Ishikawa (cell line): Measurements from ENCODE around the gene BCAT1.

Experiments
- CEBPB ChIP-seq: IDR thresholded peaks from 2 replicates; pipeline ENCODE4 v1.6.1; 2012
- CREB1 ChIP-seq: IDR thresholded peaks from 2 replicates; pipeline ENCODE4 v1.6.1; 2012; ENCODE audit warnings: low read depth
- EGR1 ChIP-seq: IDR thresholded peaks from 2 replicates; pipeline ENCODE4 v1.6.1; 2012
- EP300 ChIP-seq: IDR thresholded peaks from 2 replicates; pipeline ENCODE4 v1.6.1; 2012; ENCODE audit warnings: borderline replicate concordance
- FOXM1 ChIP-seq: IDR thresholded peaks from 2 replicates; pipeline ENCODE4 v1.6.1; 2012; ENCODE audit warnings: low read depth, borderline replicate concordance
- NFIC ChIP-seq: IDR thresholded peaks from 2 replicates; pipeline ENCODE4 v1.6.1; 2012
- RAD21 ChIP-seq: IDR thresholded peaks from 2 replicates; pipeline ENCODE4 v1.6.1; 2012; ENCODE audit warnings: low read depth
- TAF1 ChIP-seq: IDR thresholded peaks from 2 replicates; pipeline ENCODE4 v1.6.1; 2012; ENCODE audit warnings: low read depth, mild to moderate bottlenecking
- TCF12 ChIP-seq: IDR thresholded peaks from 2 replicates; pipeline ENCODE4 v1.6.1; 2012; ENCODE audit warnings: low read depth
- TEAD4 ChIP-seq: IDR thresholded peaks from 2 replicates; pipeline ENCODE4 v1.6.1; 2012
- YY1 ChIP-seq: IDR thresholded peaks from 2 replicates; pipeline ENCODE4 v1.6.1; 2012; ENCODE audit warnings: low read depth
- ZBTB7A ChIP-seq: IDR thresholded peaks from 2 replicates; pipeline ENCODE4 v1.6.1; 2012; ENCODE audit warnings: low read depth
- TF ChIP-seq, protein P1 (sequence below): IDR thresholded peaks from 2 replicates; pipeline ENCODE4 v1.6.1; 2012
- TF ChIP-seq, protein P2 (sequence below): IDR thresholded peaks from 2 replicates; pipeline ENCODE4 v1.6.1; 2012
- TF ChIP-seq, protein P3 (sequence below): IDR thresholded peaks from 2 replicates; pipeline ENCODE4 v1.6.1; 2012; ENCODE audit warnings: low read depth, mild to moderate bottlenecking

The BCAT1 gene

DNA sequence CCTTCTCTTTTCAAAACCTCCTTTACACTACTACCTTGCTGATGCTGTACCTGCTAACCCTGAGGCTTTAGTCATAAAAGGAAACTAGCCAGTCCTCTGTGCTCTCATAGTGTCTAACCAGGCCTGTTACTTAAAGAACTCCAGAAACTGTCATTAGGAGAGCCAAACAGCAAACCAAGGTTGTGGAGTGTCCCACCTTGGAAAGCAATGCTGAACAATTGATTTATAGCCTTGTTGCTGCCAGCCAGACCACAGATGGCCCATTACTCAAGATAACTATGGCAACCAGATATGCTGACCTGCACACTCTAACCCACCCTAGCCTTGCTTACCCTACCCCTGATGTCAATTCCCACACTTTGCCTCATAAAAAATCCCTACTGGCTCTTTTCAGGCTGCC lies 26.5 kb upstream of the BCAT1 start:
- TF ChIP-seq FOXM1 (no peak), CEBPB (no peak), RAD21 (no peak), TEAD4 (no peak), ZBTB7A (no peak), EGR1 (no peak), TCF12 (no peak), EP300 (no peak), NFIC (no peak)
- TF ChIP-seq, protein P1, sequence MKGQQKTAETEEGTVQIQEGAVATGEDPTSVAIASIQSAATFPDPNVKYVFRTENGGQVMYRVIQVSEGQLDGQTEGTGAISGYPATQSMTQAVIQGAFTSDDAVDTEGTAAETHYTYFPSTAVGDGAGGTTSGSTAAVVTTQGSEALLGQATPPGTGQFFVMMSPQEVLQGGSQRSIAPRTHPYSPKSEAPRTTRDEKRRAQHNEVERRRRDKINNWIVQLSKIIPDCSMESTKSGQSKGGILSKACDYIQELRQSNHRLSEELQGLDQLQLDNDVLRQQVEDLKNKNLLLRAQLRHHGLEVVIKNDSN: no peak
- TF ChIP-seq, protein P2, sequence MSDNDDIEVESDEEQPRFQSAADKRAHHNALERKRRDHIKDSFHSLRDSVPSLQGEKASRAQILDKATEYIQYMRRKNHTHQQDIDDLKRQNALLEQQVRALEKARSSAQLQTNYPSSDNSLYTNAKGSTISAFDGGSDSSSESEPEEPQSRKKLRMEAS: no peak
- TF ChIP-seq, protein P3, sequence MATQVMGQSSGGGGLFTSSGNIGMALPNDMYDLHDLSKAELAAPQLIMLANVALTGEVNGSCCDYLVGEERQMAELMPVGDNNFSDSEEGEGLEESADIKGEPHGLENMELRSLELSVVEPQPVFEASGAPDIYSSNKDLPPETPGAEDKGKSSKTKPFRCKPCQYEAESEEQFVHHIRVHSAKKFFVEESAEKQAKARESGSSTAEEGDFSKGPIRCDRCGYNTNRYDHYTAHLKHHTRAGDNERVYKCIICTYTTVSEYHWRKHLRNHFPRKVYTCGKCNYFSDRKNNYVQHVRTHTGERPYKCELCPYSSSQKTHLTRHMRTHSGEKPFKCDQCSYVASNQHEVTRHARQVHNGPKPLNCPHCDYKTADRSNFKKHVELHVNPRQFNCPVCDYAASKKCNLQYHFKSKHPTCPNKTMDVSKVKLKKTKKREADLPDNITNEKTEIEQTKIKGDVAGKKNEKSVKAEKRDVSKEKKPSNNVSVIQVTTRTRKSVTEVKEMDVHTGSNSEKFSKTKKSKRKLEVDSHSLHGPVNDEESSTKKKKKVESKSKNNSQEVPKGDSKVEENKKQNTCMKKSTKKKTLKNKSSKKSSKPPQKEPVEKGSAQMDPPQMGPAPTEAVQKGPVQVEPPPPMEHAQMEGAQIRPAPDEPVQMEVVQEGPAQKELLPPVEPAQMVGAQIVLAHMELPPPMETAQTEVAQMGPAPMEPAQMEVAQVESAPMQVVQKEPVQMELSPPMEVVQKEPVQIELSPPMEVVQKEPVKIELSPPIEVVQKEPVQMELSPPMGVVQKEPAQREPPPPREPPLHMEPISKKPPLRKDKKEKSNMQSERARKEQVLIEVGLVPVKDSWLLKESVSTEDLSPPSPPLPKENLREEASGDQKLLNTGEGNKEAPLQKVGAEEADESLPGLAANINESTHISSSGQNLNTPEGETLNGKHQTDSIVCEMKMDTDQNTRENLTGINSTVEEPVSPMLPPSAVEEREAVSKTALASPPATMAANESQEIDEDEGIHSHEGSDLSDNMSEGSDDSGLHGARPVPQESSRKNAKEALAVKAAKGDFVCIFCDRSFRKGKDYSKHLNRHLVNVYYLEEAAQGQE: no peak

DNA sequence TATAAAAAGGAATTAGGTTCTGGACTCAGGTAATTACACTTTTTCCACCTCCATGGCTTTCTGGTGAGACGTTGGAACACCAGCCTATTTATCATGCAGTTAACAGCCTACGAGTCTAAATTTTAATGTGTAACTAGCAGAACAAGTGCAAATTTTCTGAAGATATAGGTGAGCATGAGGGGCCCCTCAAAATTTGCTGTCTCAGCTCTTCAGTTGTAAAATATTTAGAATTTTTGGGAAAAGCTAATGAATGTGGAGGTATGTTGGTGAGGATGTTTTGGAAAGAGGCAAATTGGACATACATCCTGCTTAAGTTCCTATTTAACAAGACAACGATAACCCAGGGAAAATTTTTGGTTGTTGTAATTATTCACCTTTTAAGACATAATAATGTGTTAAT lies 25.3 kb upstream of the BCAT1 start:
- TF ChIP-seq TEAD4: no peak

DNA sequence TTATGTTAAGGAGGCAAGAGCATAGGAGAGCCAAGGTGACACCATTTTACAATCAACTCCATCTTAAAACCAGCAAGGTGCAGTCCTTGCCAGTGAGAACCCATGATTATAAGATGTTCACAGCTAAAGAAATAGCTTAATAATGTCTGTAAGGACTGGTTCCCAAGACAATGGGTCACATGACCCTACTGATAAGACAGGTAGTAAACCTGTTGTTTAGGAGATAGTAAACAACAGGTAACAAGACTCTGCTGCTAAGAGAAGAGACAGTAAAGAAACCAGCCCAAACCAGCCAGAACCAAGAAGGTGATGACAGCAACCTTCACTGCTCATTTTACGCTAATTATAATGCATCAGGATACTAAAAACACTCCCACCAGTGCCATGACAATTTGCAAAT lies 23.2 kb upstream of the BCAT1 start:
- no peak for TF ChIP-seq NFIC
- TF ChIP-seq CEBPB: no peak
- no peak for TF ChIP-seq TAF1

DNA sequence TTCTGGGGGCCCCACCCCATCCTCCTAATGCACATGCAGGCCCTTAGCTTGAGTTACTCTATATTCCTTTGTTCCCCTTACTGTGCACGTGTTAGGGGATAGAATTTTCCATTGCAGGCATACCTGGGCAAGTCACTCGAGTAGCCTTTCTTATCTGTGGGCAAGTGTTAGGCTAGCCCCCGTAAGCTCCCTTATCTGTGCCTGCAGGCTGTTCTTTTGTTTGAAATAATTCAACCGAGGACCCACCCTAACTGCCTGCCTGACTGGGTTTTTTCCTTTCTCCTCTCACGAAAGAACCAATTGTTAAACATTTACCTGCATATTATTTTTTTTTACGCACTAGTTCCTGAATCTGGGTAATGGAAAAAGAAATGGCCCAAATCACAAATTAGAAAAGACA lies 21.3 kb upstream of the BCAT1 start:
- TF ChIP-seq ZBTB7A (no peak), FOXM1 (no peak), EP300 (no peak), CREB1 (no peak), YY1 (no peak), TCF12 (no peak), TAF1 (no peak), NFIC (no peak), CEBPB (no peak)
- TF ChIP-seq, protein P1: no peak
- TF ChIP-seq, protein P3: no peak

DNA sequence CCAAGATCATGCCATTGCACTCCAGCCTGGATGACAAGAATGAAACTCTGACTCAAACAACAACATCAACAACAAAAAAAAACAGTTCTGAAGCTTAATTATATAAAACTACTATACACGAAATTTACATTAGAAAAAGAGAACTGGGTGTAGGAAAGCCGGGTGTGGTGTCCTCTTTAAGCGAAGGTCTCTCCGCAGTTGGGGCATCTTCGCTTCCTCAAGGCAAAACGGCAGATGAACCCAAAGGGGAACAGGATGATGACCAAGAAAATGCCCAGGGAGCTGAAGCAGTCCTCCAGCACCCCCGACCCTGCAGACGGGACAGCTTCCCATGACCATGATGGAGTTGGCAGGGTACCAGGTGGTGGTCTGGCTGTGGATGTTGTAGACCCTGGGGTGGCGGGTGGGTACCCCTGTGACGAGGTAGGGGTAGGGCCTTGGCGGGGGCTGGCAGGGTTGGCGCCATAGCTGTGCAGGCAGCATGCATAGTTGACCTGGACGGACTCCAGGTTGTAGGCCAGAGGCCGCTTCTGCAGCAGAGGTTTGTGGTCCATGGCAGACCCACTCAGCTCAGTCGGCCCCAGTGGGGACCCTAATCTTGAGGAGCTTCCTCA lies 18.2 kb upstream of the BCAT1 start:
- TF ChIP-seq EGR1 (no peak), CEBPB (no peak), NFIC (no peak), FOXM1 (no peak), YY1 (no peak), CREB1 (no peak), TAF1 (no peak), TCF12 (no peak)
- TF ChIP-seq, protein P3: no peak
- TF ChIP-seq, protein P2: no peak
- TF ChIP-seq, protein P1: no peak
